Measurements from ENCODE around the gene ADAMTSL2. TPM values are rescaled to one million over a fixed set of nuclear protein-coding genes. Genes with fewer than 3 reads are reported as not detected.

Gene ADAMTSL2
- total and polyA plus RNA-seq, 4 donors, result 1.8 to 18.2 (median 7.7) TPM

DNA sequence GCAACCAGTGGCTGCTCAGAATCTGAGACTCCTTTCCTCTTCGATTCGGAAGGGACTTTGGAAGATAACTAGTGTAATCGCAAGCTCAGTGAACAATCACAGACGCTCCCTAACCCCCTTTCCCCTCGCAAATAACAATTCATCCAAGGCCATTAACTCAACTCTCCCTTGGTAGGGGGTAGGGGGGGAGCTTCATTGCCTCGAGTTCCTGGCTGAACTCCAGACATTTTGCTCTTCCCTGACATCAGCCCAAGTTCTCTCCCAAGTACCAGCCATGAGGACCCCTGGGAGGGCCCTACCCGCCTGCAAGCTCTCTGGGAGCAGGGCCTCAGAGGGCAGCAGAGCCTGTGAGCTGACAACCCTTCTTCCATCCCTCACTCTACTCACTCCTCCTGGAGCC, 66.2 kb downstream of the ADAMTSL2 start (continued):
- TF ChIP-seq, protein P1, sequence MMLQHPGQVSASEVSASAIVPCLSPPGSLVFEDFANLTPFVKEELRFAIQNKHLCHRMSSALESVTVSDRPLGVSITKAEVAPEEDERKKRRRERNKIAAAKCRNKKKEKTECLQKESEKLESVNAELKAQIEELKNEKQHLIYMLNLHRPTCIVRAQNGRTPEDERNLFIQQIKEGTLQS (IDR thresholded peaks at IDR 0.05), result no peak
- TF ChIP-seq CTCF (IDR thresholded peaks at IDR 0.05; ENCODE audit: low read depth, low read length, missing input control) (no peak), HNF4G (IDR thresholded peaks at IDR 0.05) (no peak), JUND (IDR thresholded peaks at IDR 0.05) (no peak), FOXA2 (IDR thresholded peaks at IDR 0.05) (no peak), YY1 (IDR thresholded peaks at IDR 0.05) (no peak), EGR1 (IDR thresholded peaks at IDR 0.05; ENCODE audit: low read depth in 2 of 2) (no peak)

DNA sequence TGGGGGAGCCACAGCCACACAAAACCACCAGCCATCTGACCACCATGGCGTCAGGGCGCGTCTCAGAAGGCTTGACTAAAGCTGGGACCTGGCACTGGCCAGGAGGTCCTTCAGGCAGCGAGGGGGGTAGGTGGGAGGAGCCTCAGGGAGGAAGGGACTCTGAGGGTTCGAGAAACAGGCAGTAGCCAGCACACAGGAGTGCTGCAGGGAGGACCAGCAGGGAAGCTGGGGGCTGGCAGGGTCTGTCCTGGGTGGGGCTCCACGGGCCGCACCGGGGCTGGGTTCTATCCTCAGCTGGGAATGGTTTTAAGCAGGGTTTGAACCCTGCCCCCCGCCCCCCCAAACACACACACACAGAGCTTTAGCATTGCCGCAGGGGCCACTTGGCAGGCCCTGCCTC, 67.2 kb downstream of the ADAMTSL2 start:
- H3K27me3 ChIP-seq (ENCODE audit: control insufficient read depth in 4 of 4, insufficient read depth in 4 of 4, low read length in 3 of 4), result no peaks in the 10 kb centered on the region
- peak overlapping the region; percentile 31 to 42 for H3K27ac ChIP-seq (ENCODE audit: low read depth in 1 of 2, low read length in 2 of 2)
- H3K9ac ChIP-seq (ENCODE audit: low read depth in 1 of 2, low read length in 2 of 2), result no peak overlapping the region
- no peak for TF ChIP-seq REST (IDR thresholded peaks at IDR 0.05)
- TF ChIP-seq TAF1 (conservative IDR thresholded peaks at IDR 0.05), result no peak
- no peak for TF ChIP-seq RXRA (IDR thresholded peaks at IDR 0.05)
- TF ChIP-seq HNF4A (conservative IDR thresholded peaks at IDR 0.05), result no peak
- peaks cover 3 to 11% (median 7%) of the 10 kb centered on the region in 4 donors for H3K9me3 ChIP-seq (ENCODE audit: control insufficient read depth in 4 of 4, low read length in 3 of 4)
- no peak for DNase-seq (ENCODE audit: low spot score)
- 85% methylated on average over 10 of the region's 10 CpGs for whole genome bisulfite sequencing
- no peaks in the 10 kb centered on the region for H3K4me1 ChIP-seq (ENCODE audit: control insufficient read depth in 4 of 4, insufficient read depth in 4 of 4, low read length in 3 of 4)
- no peaks in the 10 kb centered on the region for H3K36me3 ChIP-seq (ENCODE audit: control insufficient read depth in 4 of 4, insufficient read depth in 3 of 4, low read depth in 1 of 4, low read length in 3 of 4)
- no peak overlapping the region for H3K4me3 ChIP-seq (ENCODE audit: low read depth in 1 of 3, low read length in 3 of 3)

DNA sequence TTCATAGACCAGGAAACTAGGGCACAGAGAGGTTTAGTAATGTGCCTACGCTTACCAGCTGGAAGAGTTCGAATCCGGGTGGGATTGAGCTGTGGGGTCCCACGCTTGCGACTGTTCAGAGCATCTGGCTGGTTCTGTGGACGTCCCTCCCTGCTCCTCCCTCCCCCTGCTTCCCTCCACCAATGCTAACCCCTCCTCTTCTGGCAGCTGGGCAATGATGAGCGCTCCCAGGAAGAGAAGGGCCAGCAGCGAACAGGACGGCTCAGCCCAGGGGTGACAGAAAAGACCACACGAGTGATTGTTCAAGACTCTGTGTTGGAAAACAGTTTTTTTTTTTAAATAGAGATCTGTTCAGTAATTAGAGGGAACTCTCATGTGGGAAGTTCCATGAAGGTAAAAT, 67.8 kb downstream of the ADAMTSL2 start:
- H3K9ac ChIP-seq (ENCODE audit: low read depth in 1 of 2, low read length in 2 of 2), result no peak overlapping the region
- H3K36me3 ChIP-seq (ENCODE audit: control insufficient read depth in 4 of 4, insufficient read depth in 3 of 4, low read depth in 1 of 4, low read length in 3 of 4), result no peaks in the 10 kb centered on the region
- WGBS, result 84% methylated on average over 10 of the region's 10 CpGs
- H3K27me3 ChIP-seq (ENCODE audit: control insufficient read depth in 4 of 4, insufficient read depth in 4 of 4, low read length in 3 of 4), result no peaks in the 10 kb centered on the region
- H3K4me3 ChIP-seq (ENCODE audit: low read depth in 1 of 3, low read length in 3 of 3), result no peak overlapping the region
- no peaks in the 10 kb centered on the region for H3K4me1 ChIP-seq (ENCODE audit: control insufficient read depth in 4 of 4, insufficient read depth in 4 of 4, low read length in 3 of 4)
- H3K27ac ChIP-seq (ENCODE audit: low read depth in 1 of 2, low read length in 2 of 2), result peak overlapping the region in 1 of 2 donors; percentile 42
- no peak for DNase-seq (ENCODE audit: low spot score)
- peaks cover under 1 to 9% (median 6%) of the 10 kb centered on the region in 4 donors for H3K9me3 ChIP-seq (ENCODE audit: control insufficient read depth in 4 of 4, low read length in 3 of 4)
- TF ChIP-seq EGR1 (IDR thresholded peaks at IDR 0.05; ENCODE audit: low read depth in 2 of 2) (no peak), NR2F2 (IDR thresholded peaks at IDR 0.05) (no peak), ZBTB33 (IDR thresholded peaks at IDR 0.05) (no peak), GABPA (IDR thresholded peaks at IDR 0.05 in 1 of 2, conservative IDR thresholded peaks at IDR 0.05 in 1 of 2) (no peak), REST (IDR thresholded peaks at IDR 0.05) (no peak), TAF1 (conservative IDR thresholded peaks at IDR 0.05) (no peak), YY1 (IDR thresholded peaks at IDR 0.05) (no peak), HNF4A (conservative IDR thresholded peaks at IDR 0.05) (no peak), FOXA1 (IDR thresholded peaks at IDR 0.05) (no peak), JUND (IDR thresholded peaks at IDR 0.05) (no peak), CTCF (IDR thresholded peaks at IDR 0.05; ENCODE audit: low read depth, low read length, missing input control) (no peak), FOXA2 (IDR thresholded peaks at IDR 0.05) (no peak), RXRA (IDR thresholded peaks at IDR 0.05) (no peak)
- TF ChIP-seq, protein P1 (IDR thresholded peaks at IDR 0.05), result no peak
